HG03025 (cell line): ENCODE data around the gene TMEM131.

ENCODE experiments used
- ATAC-seq: cut with Tn5 transposase; IDR thresholded peaks from one replicate; pipeline ENCODE4 v1.9.1; 2021; ENCODE audit warnings: mild to moderate bottlenecking, moderate library complexity; ENCODE audit not compliant: unreplicated experiment, low FRiP score

The TMEM131 gene

GRCh38 chr2:97770445-97770844 lies 225.3 kb downstream of the TMEM131 start:
- ATAC-seq = no peak

- no peak for ATAC-seq
These were observed 226.0 kb downstream of the TMEM131 start for GRCh38 chr2:97769711-97770110.

GRCh38 chr2:97769308-97769707 lies 226.4 kb downstream of the TMEM131 start:
- ATAC-seq = no peak

- no peak for ATAC-seq
These were observed 229.2 kb downstream of the TMEM131 start for GRCh38 chr2:97766567-97766966.

GRCh38 chr2:97765933-97766332 lies 229.8 kb downstream of the TMEM131 start:
- no peak for ATAC-seq

GRCh38 chr2:97764559-97765263 lies 231.0 kb downstream of the TMEM131 start:
- ATAC-seq = no peak

GRCh38 chr2:97763176-97763845 lies 232.4 kb downstream of the TMEM131 start:
- ATAC-seq = no peak

GRCh38 chr2:97761192-97761591 lies 234.6 kb downstream of the TMEM131 start:
- ATAC-seq = no peak

GRCh38 chr2:97760480-97761049 lies 235.2 kb downstream of the TMEM131 start:
- no peak for ATAC-seq

- no peak for ATAC-seq
These were observed 235.9 kb downstream of the TMEM131 start for GRCh38 chr2:97759727-97760407.

- no peak for ATAC-seq
These were observed 237.5 kb downstream of the TMEM131 start for GRCh38 chr2:97758131-97758705.

- ATAC-seq = no peak
These were observed 238.7 kb downstream of the TMEM131 start for GRCh38 chr2:97757062-97757461.

GRCh38 chr2:97755491-97755890 lies 240.3 kb downstream of the TMEM131 start:
- no peak for ATAC-seq

- no peak for ATAC-seq
These were observed 240.9 kb downstream of the TMEM131 start for GRCh38 chr2:97754690-97755346.

- no peak for ATAC-seq
These were observed 243.1 kb downstream of the TMEM131 start for GRCh38 chr2:97752342-97753334.

- no peak for ATAC-seq
These were observed 244.0 kb downstream of the TMEM131 start for GRCh38 chr2:97751752-97752151.

GRCh38 chr2:97750017-97750416 lies 245.7 kb downstream of the TMEM131 start:
- ATAC-seq = no peak

GRCh38 chr2:97749581-97749980 lies 246.2 kb downstream of the TMEM131 start:
- no peak for ATAC-seq

- no peak for ATAC-seq
These were observed 248.0 kb downstream of the TMEM131 start for GRCh38 chr2:97747716-97748115.
